Measurements from ENCODE around the gene MARF1.
"Not testable (repeated sequence)": the region's sequence is repeated elsewhere in the genome, so short reads cannot be mapped to it uniquely, and the experiment has no call there.

Gene MARF1, protein sequence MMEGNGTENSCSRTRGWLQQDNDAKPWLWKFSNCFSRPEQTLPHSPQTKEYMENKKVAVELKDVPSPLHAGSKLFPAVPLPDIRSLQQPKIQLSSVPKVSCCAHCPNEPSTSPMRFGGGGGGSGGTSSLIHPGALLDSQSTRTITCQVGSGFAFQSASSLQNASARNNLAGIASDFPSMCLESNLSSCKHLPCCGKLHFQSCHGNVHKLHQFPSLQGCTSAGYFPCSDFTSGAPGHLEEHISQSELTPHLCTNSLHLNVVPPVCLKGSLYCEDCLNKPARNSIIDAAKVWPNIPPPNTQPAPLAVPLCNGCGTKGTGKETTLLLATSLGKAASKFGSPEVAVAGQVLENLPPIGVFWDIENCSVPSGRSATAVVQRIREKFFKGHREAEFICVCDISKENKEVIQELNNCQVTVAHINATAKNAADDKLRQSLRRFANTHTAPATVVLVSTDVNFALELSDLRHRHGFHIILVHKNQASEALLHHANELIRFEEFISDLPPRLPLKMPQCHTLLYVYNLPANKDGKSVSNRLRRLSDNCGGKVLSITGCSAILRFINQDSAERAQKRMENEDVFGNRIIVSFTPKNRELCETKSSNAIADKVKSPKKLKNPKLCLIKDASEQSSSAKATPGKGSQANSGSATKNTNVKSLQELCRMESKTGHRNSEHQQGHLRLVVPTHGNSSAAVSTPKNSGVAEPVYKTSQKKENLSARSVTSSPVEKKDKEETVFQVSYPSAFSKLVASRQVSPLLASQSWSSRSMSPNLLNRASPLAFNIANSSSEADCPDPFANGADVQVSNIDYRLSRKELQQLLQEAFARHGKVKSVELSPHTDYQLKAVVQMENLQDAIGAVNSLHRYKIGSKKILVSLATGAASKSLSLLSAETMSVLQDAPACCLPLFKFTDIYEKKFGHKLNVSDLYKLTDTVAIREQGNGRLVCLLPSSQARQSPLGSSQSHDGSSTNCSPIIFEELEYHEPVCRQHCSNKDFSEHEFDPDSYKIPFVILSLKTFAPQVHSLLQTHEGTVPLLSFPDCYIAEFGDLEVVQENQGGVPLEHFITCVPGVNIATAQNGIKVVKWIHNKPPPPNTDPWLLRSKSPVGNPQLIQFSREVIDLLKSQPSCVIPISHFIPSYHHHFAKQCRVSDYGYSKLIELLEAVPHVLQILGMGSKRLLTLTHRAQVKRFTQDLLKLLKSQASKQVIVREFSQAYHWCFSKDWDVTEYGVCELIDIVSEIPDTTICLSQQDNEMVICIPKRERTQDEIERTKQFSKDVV (N-terminal part only)

DNA sequence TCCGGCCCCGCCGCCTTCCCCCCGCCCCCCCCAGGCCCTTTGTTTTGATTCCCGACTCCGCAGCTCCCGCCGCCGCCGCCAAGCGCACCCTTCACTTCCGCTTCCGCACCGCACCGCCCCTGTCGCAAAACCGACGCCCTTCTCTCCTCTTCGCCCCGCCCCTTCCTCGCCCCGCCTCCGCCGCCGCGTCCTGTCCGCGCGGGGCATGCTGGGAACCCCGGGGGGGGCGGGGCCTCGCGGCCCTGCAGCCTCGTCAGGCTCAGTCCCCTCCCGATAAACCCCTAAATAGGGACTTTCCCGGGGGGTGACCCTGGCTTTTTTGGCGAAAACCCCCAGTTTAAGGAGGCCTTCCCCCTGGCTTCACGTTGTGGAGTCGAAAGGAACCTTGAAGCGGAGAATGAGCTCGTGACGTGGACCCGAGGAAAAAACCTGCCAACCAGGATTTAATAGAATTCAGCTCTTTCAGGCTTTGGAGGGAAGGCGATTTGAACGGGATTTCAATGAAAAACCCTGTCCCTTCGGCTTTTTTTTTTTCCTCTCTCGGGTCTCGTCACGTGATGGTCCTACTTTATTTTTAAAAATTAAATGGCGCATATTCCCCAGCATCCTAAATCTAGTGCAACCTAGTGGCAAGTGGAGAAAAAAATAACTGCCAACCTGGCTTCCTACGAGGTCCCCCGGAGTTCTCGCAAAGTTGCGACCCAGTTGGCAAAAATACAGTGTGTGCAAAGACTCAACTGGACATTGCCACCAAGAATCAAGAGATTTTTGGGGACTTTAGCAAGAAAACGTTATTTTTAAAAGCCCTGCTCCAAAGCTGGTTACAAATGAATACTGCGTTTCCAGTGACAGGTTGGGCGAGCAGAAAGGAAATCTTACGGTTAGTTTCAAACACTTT, at the start of gene MARF1:
Gene MARF1, minus strand, starts transcription at position 107 of the 898 bp plus-strand sequence. CDS start 3,921 bp downstream, outside the sequence.
- peak; percentile 100 for DNase-seq

- not testable (repeated sequence) for DNase-seq
These were observed 49.6 kb upstream of the MARF1 start for GRCh38 chr16:15692508-15692907.

DNA sequence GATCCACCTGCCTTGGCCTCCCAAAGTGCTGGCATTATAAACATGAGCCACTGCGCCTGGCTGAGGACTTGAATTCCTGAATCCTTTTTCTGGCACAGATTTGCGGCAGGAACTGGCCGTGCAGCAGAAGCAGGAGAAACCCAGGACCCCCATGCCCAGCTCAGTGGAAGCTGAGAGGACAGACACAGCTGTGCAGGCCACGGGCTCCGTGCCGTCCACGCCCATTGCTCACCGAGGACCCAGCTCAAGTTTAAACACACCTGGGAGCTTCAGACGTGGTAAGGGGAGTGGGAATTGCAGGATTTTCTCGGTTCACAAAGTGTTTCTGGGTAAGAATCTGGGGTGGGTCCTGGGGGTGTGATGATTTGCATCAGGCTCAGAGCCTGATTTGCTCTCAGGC, 48.1 kb upstream of the MARF1 start:
- no peak for DNase-seq

- no peak for DNase-seq
These were observed 47.3 kb upstream of the MARF1 start for GRCh38 chr16:15690296-15690695.

DNA sequence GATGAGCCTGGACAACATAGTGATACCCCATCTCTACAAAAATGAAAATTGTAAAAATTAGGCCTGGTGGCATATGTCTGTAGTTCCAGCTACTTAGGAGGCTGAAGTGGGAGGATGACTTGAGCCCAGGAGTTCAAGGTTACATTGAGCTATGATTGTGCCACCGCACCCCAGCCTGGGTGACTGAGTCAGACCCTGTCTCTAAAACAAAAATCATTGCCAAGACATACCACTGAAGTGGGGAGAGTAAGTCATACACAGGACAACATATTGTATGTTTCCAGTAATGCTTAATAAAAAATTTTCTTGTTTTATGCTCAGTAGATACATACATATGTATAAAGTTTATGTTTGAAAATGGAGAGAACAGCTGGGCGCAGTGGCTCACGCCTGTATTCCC, 46.3 kb upstream of the MARF1 start:
- no peak for DNase-seq

GRCh38 chr16:15686287-15686686, 43.3 kb upstream of the MARF1 start:
- DNase-seq = no peak

DNA sequence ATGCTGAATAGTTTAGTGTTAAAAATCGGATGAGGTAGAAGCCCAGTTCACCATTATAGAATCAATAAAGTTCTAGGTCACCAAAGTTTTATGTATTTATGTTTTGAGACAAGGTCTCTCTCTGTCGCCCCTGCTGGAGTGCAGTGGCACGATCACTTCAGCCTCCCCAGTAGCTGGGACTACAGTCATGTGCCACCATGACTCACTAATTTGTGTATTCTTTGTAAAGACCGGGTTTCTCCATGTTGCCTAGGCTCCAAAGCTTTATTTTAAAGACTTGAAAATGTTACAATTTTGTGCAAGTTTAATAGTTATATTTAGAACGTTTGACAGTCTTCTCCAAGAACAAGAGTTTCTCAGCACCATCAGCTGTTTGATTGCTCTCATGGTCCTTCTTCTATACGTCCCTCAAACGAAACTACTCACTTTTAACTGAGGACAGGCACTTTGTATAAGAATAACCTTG, 39.2 kb upstream of the MARF1 start:
- peak; percentile 80 for DNase-seq

DNA sequence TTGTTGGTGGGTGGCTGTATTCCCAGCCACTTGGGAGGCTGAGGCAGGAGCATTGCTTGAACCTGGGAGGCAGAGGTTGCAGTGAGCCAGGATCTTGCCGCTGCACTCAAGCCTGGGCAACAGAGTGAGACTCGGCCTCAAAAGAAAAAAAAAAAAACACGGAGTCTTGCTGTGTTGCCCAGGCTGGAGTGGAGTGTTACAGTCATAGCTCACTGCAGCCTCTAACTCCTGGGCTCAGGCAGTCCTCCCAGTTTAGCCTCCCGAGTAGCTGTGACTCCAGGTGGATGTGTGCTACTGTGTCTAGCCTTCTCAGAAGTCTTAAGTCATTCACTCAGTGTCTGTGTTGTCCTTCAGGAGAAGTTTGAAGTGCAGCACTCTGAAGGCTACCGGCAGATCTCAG, 34.5 kb upstream of the MARF1 start:
- no peak for DNase-seq

DNA sequence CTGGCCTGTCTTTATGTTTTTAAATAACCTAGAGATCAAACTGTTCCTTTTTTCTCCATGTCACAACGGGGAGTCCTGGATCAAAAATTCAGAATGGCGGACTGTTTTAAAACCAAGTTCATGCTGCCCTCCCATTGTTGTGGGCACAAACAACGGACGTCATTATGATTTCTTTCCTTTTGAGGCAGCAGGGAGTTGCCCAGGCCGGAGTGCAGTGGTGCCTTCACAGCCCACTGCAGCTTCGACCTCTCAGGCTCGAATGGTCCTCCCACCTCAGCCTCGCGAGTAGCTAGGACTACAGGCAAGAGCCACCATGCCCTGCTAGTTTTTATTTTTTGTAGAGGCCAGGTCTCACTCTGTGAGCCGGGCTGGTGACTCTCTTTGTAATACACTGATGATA, 33.6 kb upstream of the MARF1 start:
- DNase-seq = no peak

DNA sequence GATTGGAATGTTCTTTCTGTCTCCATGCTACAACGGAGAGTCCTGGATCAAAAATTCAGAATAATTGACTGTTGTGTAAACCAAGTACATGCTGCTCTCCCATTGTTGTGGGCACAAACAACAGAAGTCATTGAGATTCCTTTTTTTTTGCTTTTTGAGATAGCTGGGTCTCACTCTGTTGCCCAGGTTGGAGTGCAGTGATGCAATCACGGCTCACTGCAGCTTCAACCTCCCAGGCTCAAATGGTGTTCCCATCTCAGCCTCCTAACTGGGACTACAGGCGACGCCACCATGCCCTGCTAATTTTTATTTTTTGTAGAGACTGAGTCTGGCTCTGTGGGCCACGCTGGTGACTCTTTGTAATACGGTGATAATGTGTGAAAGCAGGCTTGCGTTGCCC, 31.6 kb upstream of the MARF1 start:
- no peak for DNase-seq

DNA sequence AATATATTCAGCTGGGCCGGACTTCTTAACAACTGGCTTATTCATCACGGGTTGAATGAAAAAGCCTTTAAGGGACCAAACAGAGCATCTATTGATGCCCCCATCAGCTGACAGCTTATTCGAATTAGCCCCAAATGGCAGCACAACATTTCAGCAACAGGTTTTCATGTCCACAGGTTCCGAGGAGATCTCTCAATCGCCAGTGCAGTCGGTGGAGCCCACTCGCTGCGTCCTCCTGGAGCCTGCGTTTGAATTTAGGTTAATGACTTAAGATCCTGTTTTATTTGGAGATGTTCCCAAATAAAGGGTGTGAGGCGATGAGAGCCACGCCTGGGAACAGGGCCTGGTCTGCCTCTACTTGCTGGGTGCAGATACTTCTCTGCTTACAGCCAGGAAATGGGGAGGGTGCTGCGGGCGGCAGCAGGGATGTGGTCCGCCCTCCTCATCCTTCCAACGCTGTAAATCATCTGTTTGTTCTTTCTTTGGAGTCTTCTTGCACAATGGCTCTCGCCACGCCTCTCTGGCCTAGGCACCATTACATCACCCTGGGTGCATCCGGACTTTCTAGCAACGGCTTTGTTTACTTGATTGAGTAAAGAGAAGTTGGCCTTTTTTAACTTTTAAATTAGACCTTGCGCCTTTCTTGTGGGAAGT, 29.7 kb upstream of the MARF1 start:
- peak; percentile 86 for DNase-seq

DNA sequence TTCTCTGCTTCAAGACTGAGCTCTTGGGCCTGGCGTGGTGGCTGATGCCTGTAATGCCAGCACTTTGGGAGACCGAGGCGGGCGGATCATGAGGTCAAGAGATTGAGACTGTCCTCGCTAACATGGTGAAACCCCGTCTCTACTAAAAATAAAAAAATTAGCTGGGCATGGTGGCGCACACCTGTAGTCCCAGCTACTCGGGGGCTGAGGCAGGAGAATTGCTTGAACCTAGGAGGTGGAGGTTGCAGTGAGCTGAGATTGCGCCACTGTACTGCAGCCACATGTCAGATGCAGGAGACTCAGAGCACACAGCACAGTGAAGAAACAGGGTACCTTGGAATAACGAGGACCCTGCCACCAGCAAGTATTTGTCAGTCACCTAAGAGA, 29.2 kb upstream of the MARF1 start:
- not testable (repeated sequence) for DNase-seq

DNA sequence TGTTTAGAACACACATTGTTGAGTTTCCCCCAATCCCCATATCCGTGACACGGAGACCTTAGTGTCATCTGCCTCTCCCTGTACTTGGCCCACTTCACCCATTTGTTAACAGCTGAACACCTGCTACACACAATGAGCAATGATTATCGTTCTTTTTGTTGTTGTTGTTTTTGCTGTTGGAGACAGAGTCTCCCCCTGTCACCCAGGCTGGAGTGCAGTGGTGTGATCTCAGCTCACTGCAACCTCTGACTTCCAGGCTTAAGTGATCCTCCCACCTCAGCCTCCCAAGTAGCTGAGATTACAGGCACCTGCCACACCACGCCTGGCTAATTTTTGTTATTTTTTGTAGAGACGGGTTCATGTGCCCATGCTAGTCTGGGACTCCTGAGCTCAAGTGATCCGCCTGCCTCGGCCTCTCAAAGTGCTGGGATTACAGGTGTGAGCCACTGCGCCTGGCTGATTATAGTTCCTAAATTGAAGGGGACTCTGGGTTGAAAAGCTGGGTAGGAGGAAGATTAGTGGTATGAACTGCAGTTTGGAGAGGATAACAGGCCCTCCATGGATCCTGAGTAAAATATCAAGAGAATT, 28.7 kb upstream of the MARF1 start:
- DNase-seq = no peak

GRCh38 chr16:15667091-15667742, 24.3 kb upstream of the MARF1 start:
- no peak for DNase-seq

DNA sequence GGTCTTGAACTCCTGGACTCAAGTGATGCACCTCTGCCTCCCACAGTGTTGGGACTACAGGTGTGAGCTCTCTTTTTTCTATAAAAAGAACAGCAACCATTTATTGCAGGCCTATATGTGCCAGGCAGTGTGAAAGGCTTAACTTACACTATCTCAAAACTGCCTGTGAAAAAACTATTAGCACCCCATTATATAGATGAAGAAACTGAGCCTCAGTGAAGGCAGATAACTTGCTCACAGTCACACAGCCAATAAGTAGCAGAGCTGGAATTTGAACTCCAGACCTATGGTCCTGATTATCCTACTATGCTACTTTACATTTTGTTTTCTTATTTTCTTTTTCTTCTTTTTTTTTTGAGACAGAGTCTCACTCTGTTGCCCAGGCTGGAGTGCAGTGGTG, 22.2 kb upstream of the MARF1 start:
- DNase-seq = no peak

DNA sequence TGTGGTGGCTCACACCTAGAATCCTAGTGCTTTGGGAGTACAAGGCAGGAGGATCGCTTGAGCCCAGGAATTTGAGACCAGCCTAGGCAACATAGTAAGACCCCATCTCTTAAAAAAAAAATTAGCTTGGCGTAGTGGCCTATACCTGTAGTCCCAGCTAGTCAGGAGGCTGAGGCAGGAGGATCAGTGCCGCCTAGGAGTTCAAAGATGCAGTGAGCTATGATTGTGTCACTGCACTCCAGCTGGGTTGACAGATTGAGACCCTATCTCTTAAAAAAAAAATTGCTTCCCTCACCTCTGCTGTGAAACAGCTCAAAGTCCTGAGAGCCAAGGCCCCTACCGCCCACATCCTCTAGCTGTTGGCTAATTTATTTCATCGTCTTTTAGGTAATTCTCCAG, 17.2 kb upstream of the MARF1 start:
- DNase-seq = no peak

GRCh38 chr16:15658556-15658955, 15.6 kb upstream of the MARF1 start:
- DNase-seq = peak; percentile 44

DNA sequence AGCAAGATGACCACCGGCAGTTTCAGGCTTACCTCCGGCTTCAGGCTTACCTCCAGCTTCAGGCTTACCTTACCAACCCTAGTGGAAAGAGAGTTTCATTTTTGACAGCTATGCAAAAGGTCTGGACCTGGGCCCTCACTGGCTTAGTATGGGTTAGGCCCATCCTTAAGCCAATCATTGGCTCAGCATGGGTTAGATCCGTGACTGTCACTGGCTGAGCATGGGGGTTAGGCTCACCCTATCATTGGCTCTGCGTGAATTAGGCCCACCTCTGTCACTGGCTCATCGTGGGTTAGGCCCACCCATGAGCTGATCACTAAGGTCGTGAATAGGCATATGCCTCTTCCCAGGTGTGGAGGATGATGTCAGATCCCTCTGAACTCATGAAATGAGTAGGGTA, 15.2 kb upstream of the MARF1 start:
- DNase-seq = peak; percentile 55

DNA sequence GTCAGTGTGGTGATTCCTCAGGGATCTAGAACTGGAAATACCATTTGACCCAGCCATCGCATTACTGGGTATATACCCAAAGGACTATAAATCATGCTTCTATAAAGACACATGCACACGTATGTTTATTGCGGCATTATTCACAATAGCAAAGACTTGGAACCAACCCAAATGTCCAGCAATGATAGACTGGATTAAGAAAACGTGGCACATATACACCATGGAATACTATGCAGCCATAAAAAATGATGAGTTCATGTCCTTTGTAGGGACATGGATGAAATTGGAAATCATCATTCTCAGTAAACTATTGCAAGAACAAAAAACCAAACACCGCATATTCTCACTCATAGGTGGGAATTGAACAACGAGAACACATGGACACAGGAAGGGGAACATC, 12.6 kb upstream of the MARF1 start:
- DNase-seq = not testable (repeated sequence)

DNA sequence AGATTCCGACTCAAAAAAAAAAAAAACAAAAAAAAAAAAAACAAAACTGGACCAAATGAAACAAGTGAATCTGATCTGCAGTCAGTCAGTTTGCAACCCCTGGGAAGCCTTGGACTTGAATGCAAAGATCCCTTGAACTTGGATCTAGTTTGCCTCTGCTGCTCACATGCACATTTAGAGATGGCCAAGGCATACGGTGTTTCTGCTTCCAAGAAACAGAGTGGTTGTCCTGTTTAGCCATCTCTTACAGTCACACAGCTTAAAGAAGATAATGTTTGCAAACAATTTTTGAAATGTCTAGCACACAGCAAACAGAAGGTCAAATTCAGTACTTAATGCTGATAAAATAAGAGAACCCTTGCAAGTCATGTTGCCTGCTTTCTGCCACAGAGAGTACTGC, 11.6 kb upstream of the MARF1 start:
- DNase-seq = no peak
